ENCODE results near the gene CSNK2A3. TPM values are rescaled to one million over a fixed set of nuclear protein-coding genes. Genes with fewer than 3 reads are reported as not detected.

Gene CSNK2A3
- total RNA-seq, 2 experiments from 2014 or later = 1.8 to 2.5 TPM

DNA sequence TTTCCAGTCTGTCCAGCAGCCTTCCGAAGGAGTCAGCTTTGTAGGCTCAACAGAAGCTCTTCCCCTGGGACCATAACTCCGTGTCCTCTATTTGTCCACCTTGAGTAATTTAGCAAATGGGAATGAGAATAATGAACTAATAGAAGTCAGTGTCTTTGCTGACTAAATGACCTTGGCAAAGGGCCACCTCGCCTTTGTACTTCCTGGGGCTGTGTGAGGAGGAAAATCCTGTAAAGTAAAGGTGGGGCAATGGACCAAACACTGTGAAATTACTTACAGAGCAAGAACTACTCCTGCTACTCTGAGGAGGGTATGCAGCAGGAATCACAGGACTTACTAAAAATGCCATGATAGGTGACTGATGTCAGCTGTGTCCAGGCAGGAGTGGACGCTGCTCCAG lies 36.2 kb upstream of the CSNK2A3 start:
- no peaks in the 10 kb centered on the region for H3K4me1 Mint-ChIP-seq (ENCODE audit: low read depth)
- CTCF ChIA-PET = no interaction called here
- H3K27ac Mint-ChIP-seq = no peak overlapping the region
- peaks cover 4% of the 10 kb centered on the region for H3K27me3 Mint-ChIP-seq (ENCODE audit: low read depth)
- H3K9me3 Mint-ChIP-seq = no peaks in the 10 kb centered on the region
- no peak for DNase-seq
- H3K4me3 Mint-ChIP-seq = no peak overlapping the region
- H3K36me3 Mint-ChIP-seq (ENCODE audit: low read depth) = no peaks in the 10 kb centered on the region
- intact Hi-C loops (cut with micrococcal nuclease) = no loop called here

DNA sequence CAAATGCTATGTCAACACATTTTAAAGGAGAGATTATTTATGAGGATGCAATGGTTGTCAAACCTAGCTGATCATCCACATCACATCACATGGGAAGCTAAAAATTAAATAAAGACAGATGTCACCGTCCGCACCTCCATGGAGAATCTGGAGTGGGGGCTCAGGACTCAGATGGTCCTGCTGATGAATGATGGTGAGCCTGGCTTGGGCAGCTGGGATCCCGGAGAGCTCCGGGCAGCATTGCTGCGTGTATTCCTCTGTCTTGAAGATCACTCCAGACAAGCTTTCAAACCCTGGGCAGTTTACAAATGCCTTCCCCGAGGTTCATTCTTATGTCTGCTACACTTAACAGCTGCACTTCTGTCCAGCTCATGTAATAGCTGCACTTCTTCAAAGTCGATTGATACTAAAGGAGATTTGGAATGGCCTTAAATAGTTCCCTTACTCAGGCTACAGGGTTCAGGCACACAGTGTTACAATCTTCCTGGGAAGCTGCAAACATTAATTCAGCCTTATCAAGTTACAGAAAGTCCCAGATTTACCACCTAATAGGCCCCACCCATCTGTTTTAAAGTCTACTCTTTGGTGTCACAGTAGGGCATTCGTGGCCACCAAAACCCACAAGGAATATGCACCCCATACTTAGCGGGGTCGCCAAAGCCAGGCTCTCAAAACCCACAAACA lies 34.7 kb upstream of the CSNK2A3 start:
- CTCF ChIA-PET = no interaction called here
- intact Hi-C loops (cut with micrococcal nuclease) = no loop called here
- Mint-ChIP-seq H3K9me3 (no peaks in the 10 kb centered on the region), H3K27me3 (ENCODE audit: low read depth) (peaks cover 4% of the 10 kb centered on the region), H3K4me1 (ENCODE audit: low read depth) (no peaks in the 10 kb centered on the region), H3K36me3 (ENCODE audit: low read depth) (no peaks in the 10 kb centered on the region), H3K4me3 (no peak overlapping the region), H3K27ac (no peak overlapping the region)
- no peak for DNase-seq

DNA sequence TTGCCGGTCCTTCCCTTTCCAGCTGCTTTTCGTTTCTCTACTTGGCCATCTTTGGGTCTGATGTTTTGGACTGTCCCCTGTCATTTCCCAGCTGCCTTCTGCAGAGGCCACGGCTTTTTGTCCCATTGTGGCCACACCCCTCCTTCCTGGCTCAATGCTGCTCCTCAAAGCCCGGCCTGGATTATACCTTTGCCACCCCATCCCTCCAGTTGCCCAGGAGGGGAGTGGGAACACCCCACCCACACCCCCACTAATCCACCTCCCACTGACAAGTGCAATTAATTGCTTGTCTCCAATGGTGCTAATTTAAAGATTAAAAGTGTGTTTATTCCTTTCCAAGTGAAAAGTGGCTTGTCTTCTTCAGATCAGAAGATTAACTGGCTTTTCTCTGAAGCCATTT lies 34.2 kb upstream of the CSNK2A3 start:
- H3K4me3 Mint-ChIP-seq = no peak overlapping the region
- peaks cover 4% of the 10 kb centered on the region for H3K27me3 Mint-ChIP-seq (ENCODE audit: low read depth)
- CTCF ChIA-PET = no interaction called here
- intact Hi-C loops (cut with micrococcal nuclease) = no loop called here
- no peak overlapping the region for H3K27ac Mint-ChIP-seq
- H3K9me3 Mint-ChIP-seq = no peaks in the 10 kb centered on the region
- no peaks in the 10 kb centered on the region for H3K36me3 Mint-ChIP-seq (ENCODE audit: low read depth)
- no peak for DNase-seq
- H3K4me1 Mint-ChIP-seq (ENCODE audit: low read depth) = no peaks in the 10 kb centered on the region

DNA sequence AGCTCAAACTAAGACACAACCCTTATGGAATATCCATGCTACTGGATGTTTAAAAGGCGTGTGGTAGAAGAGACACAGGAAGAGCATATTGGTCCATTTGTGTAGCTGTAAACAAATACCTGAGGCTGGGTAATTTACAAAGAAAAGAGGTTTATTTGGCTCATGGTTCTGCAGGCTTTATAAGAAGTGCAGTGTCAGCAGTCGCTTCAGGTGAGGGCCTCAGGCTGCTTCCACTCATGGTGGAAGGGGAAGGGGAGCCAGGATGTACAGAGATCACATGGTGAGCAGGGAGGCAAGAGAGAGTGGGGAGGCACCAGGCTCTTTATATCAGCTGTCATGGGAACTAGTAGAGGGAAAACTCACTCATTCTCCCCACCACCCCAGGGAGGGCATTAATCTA lies 31.8 kb upstream of the CSNK2A3 start:
- no peak for DNase-seq
- Mint-ChIP-seq H3K27me3 (ENCODE audit: low read depth) (peaks cover 4% of the 10 kb centered on the region), H3K27ac (no peak overlapping the region)

DNA sequence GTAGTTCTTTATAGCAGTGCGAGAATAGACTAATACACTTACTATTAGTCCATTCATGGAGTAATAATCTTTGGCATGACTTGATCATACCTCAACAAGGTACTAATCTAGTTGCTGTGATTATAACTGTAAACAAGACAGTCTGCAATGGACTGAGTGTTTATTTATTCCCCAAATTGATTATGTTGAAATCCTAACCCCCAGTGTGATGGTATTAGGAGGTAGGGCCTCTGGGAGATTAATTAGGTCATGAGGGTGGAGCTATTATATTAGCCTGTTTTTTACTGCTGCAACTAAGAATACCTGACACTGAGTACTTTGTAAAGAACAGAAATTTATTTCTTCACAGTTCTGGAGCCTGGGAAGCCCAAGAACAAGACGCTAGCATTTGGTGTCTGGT lies 30.9 kb upstream of the CSNK2A3 start:
- no peaks in the 10 kb centered on the region for H3K27me3 Mint-ChIP-seq (ENCODE audit: low read depth)
- CTCF ChIA-PET = no interaction called here
- H3K9me3 Mint-ChIP-seq = no peaks in the 10 kb centered on the region
- no peaks in the 10 kb centered on the region for H3K4me1 Mint-ChIP-seq (ENCODE audit: low read depth)
- H3K36me3 Mint-ChIP-seq (ENCODE audit: low read depth) = no peaks in the 10 kb centered on the region
- H3K4me3 Mint-ChIP-seq = no peak overlapping the region
- DNase-seq = no peak
- intact Hi-C loops (cut with micrococcal nuclease) = no loop called here
- H3K27ac Mint-ChIP-seq = no peak overlapping the region

More for the DNA sequence above, 31.8 kb upstream of the CSNK2A3 start:
- CTCF ChIA-PET = no interaction called here
- Mint-ChIP-seq H3K9me3 (no peaks in the 10 kb centered on the region), H3K36me3 (ENCODE audit: low read depth) (no peaks in the 10 kb centered on the region), H3K4me1 (ENCODE audit: low read depth) (no peaks in the 10 kb centered on the region), H3K4me3 (no peak overlapping the region)
- intact Hi-C loops (cut with micrococcal nuclease) = no loop called here

DNA sequence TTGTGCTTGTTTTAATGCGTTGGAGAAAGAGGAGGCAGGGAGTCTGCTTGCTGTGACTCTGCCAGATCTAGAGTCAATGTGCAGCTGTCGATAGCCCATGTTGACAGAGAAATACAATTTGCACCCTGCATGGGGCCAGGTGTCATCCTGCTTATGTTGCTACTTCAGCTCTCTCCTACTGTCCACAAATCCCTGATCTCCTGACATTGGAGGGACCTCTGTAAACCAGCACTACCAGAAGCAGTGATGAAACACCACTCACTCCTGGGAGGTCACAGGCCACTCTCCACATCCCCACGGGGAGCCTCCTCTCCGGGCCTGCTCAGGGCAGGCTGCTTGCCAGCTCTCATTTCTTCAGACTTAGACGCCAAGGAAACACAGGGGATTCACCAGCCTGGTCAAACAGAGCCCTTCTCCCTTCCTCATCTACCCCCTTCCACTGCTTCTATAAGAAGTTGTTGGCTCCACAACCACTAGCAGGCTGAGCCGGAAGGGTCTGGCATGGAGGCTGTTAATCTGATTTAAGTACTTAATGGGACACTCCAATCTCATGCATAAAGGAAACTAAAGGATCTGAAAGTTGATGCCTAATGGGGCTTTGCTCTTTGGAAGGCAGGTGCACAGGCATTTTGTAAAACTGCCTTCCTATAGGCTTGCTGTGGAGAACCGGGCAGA lies 29.9 kb upstream of the CSNK2A3 start:
- H3K4me3 Mint-ChIP-seq = no peak overlapping the region
- H3K9me3 Mint-ChIP-seq = no peaks in the 10 kb centered on the region
- H3K27ac Mint-ChIP-seq = no peak overlapping the region
- H3K36me3 Mint-ChIP-seq (ENCODE audit: low read depth) = no peaks in the 10 kb centered on the region
- CTCF ChIA-PET = no interaction called here
- H3K27me3 Mint-ChIP-seq (ENCODE audit: low read depth) = no peaks in the 10 kb centered on the region
- H3K4me1 Mint-ChIP-seq (ENCODE audit: low read depth) = no peaks in the 10 kb centered on the region
- intact Hi-C loops (cut with micrococcal nuclease) = no loop called here
- no peak for DNase-seq

DNA sequence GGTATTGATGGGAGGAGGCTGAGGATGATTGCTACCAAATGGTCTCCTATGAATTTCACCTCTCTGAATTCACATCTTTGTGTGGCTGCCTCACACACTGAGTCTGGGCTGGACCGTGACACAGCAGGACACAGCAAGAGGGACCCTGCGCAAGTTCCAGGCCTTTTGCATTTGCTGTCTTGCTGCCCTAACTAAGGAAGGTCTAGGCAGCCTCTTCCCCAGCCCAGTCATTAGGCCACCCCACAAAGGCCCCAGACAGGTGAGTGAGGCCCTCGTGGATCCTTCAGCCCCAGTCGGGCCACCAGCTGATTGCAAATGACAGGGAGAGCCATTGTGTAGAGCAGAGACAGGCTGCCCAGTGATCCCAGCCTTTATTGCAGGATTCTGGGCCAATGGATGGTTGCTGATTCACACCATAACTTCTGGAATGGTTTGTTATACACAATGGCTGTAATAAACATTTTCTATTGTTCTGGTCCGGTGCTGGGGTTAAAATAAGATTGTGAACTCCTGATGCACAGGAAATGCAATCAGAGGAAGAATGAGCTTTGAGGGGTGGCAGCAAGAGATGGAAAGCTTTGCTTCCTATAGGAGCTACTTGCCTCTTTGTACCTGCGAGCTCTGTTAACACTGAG lies 28.5 kb upstream of the CSNK2A3 start:
- no peak for DNase-seq
- no peaks in the 10 kb centered on the region for H3K27me3 Mint-ChIP-seq (ENCODE audit: low read depth)
- no peak overlapping the region for H3K4me3 Mint-ChIP-seq
- no peaks in the 10 kb centered on the region for H3K4me1 Mint-ChIP-seq (ENCODE audit: low read depth)
- no peak overlapping the region for H3K27ac Mint-ChIP-seq
- no peaks in the 10 kb centered on the region for H3K9me3 Mint-ChIP-seq
- intact Hi-C loops (cut with micrococcal nuclease) = no loop called here
- no peaks in the 10 kb centered on the region for H3K36me3 Mint-ChIP-seq (ENCODE audit: low read depth)
- CTCF ChIA-PET = no interaction called here

DNA sequence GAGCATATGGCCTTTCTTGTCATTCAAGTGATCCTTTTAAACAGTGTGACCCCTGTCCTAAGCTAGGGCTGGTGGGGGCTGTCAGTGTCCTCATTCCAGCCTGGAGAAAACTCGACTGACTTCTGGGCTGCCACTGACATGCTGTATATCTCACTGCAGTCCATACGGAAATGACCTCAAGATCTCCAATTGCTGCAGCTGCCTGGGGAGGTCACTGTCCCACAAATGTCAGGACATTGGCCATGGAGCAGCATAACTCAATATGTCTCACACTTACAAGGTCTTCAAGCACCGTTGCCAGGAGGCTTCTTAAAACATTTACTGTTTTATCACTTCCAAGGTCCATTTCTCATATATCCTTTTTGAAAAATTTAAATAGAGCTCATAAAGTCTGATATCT lies 27.8 kb upstream of the CSNK2A3 start:
- Mint-ChIP-seq H3K9me3 (no peaks in the 10 kb centered on the region), H3K27ac (no peak overlapping the region), H3K36me3 (ENCODE audit: low read depth) (no peaks in the 10 kb centered on the region), H3K4me1 (ENCODE audit: low read depth) (no peaks in the 10 kb centered on the region), H3K4me3 (no peak overlapping the region), H3K27me3 (ENCODE audit: low read depth) (no peaks in the 10 kb centered on the region)
- CTCF ChIA-PET = no interaction called here
- intact Hi-C loops (cut with micrococcal nuclease) = no loop called here
- DNase-seq = no peak

DNA sequence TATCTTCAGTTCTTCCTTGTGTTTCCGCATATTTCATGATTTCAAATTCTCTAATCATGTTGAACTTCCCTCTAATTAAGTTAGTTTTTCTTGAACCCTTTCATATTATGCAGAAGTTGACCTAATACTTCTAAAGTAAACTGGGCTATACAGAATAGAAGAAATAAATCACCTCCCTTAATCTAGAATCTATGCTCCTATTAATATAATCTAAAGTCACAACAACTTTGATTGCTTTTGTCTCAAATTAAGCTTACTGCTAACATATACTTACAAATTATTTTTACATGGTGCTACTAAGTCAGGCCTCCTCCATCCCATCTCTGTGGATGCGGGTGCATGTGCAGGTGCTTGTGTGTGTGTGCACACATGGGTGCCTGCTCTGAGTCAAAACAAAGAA lies 27.3 kb upstream of the CSNK2A3 start:
- no peak for DNase-seq
- H3K36me3 Mint-ChIP-seq (ENCODE audit: low read depth) = no peaks in the 10 kb centered on the region
- H3K4me1 Mint-ChIP-seq (ENCODE audit: low read depth) = no peaks in the 10 kb centered on the region
- H3K27me3 Mint-ChIP-seq (ENCODE audit: low read depth) = no peaks in the 10 kb centered on the region
- intact Hi-C loops (cut with micrococcal nuclease) = no loop called here
- CTCF ChIA-PET = no interaction called here
- H3K4me3 Mint-ChIP-seq = no peak overlapping the region
- H3K9me3 Mint-ChIP-seq = no peaks in the 10 kb centered on the region
- no peak overlapping the region for H3K27ac Mint-ChIP-seq

DNA sequence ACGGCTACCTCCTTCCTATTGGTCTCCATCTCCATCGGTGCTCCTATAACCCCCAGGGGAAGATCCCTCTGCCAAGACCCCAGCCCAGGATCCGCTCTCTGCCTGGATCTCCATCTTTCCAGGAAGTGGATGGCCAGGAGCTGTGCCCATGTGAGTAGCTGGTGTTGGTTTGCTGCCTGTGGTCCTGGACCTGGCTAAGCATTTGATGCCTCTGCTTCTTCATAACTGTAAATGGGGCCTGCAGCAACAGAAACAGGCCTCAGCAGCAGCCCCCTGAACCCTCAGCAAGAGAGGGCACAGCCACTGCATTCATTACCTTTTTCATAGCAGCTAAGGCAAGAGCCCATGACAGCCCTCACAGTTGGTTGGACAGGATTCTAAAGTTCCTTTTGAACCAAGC lies 26.6 kb upstream of the CSNK2A3 start:
- Mint-ChIP-seq H3K9me3 (no peaks in the 10 kb centered on the region), H3K27me3 (ENCODE audit: low read depth) (no peaks in the 10 kb centered on the region), H3K4me1 (ENCODE audit: low read depth) (no peaks in the 10 kb centered on the region), H3K36me3 (ENCODE audit: low read depth) (no peaks in the 10 kb centered on the region), H3K4me3 (no peak overlapping the region), H3K27ac (no peak overlapping the region)
- CTCF ChIA-PET = no interaction called here
- no peak for DNase-seq
- intact Hi-C loops (cut with micrococcal nuclease) = no loop called here

DNA sequence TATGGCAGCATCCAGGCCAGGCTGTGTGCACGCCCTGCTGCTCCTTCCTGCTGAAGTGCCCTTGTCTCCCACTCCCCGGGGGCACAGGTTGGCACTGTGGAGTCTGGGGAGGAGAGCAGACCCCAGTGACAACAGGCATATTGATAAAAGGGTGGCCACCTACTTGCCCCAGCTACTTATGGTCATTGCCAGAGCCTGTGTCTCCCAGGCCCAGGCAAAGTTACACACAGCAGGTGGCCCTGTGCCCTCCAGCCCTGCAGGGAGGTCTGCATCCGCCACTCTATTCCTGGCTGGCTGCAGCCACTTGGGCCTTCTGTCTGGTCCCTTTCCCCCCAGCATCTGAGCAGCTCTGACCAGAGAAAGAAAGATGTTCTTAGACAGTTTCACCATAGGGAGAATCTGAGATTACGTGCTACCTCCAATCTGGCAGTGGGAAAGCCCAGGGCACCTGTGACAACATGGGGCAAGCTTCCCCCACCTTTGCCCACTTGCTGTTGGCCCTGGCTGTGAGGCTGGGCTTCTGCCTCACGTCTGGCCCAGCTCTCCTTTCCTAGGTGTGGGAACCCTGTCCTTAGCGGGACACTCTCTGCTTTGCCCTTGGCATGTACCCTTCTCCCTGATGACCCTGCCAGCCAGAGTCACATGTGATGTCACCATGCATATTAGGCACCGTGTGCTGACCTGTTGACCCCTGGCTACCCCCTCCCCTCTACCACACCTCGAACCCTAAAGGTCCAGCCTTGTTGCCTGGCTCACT lies 25.3 kb upstream of the CSNK2A3 start:
- Mint-ChIP-seq H3K9me3 (no peaks in the 10 kb centered on the region), H3K4me3 (no peak overlapping the region), H3K27me3 (ENCODE audit: low read depth) (no peaks in the 10 kb centered on the region), H3K36me3 (ENCODE audit: low read depth) (no peaks in the 10 kb centered on the region), H3K27ac (no peak overlapping the region), H3K4me1 (ENCODE audit: low read depth) (no peaks in the 10 kb centered on the region)
- DNase-seq = no peak
- intact Hi-C loops (cut with micrococcal nuclease) = no loop called here
- CTCF ChIA-PET = no interaction called here

DNA sequence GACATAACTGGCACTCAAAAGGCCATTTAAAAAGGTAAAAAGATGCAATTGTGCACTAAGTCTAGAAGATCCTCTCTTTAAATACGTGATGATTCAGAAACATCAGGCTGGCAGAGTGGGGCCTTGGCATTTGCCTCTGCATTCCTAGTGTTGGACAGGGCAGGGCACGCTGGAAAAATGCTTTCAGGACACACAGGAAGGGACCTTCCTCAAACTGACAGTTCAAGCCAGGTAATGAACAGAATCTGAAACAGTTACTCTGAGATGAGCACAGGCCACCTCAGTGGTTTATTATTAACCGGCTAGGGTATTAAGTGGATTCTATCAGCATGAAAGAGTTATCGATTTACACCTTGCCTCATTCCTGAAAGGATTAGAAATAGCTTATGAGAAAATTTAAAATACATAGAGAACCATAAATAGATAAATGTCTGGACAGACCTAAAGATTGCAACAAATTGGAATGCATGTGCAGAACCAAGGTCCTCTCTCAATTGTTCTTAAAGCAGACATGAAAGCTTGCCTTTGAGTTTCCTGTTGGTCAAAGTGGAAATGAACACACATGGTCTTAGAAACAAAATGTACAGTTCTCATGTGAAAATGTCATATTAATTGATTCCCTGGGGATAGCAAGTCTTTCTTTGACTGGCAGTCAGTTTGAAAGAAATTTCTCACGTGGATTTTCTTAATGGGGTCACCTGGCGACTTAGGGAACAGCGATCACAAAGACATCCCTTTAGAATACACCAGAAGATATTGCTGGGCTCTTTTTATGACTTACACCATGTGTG lies 21.5 kb upstream of the CSNK2A3 start:
- DNase-seq = no peak
- Mint-ChIP-seq H3K27me3 (ENCODE audit: low read depth) (no peaks in the 10 kb centered on the region), H3K27ac (no peak overlapping the region), H3K9me3 (no peaks in the 10 kb centered on the region), H3K4me1 (ENCODE audit: low read depth) (no peaks in the 10 kb centered on the region), H3K4me3 (no peak overlapping the region), H3K36me3 (ENCODE audit: low read depth) (no peaks in the 10 kb centered on the region)
- CTCF ChIA-PET = no interaction called here
- intact Hi-C loops (cut with micrococcal nuclease) = no loop called here

Measured in activated naive CD4-positive, alpha-beta T cell treated with anti-CD3 and anti-CD28 coated beads for 36 hours (primary cell).